Activated CD4-positive, alpha-beta T cell treated with anti-CD3 and anti-CD28 coated beads for 36 hours (primary cell): Measurements from ENCODE around the gene FITM1. TPM values are rescaled to one million over a fixed set of nuclear protein-coding genes. Genes with fewer than 3 reads are reported as not detected.

Source experiments
- ATAC-seq: fragments of 200-7000 bp; cut with Tn5 transposase; one replicate; pipeline ENCODE4 v1.10.0; 2021; ENCODE audit warnings: mild to moderate bottlenecking, moderate library complexity
- CTCF ChIA-PET: fragments of 350-600 bp; sonication (Branson Sonifier 250); formaldehyde crosslinking; loops from one replicate; lab custom pipeline; 2021; ENCODE audit warnings: antibody characterized with exemption; lab: Charles Lee
- POLR2A ChIA-PET: fragments of 350-600 bp; sonication (Branson Sonifier 250); formaldehyde crosslinking; loops from one replicate; lab custom pipeline; 2021; ENCODE audit warnings: antibody characterized with exemption, inconsistent platforms; lab: Charles Lee
- DNase-seq: peaks from one replicate; pipeline ENCODE4 v3.0.0-alpha.2; 2020
- H3K27ac Mint-ChIP-seq: one replicate; pipeline ENCODE4 v1.8.0; 2021; ENCODE audit warnings: mixed read lengths
- H3K27me3 Mint-ChIP-seq: one replicate; pipeline ENCODE4 v1.8.0; 2021; ENCODE audit warnings: mixed read lengths
- H3K36me3 Mint-ChIP-seq: one replicate; pipeline ENCODE4 v1.8.0; 2021; ENCODE audit warnings: low read depth, mixed read lengths
- H3K4me1 Mint-ChIP-seq: one replicate; pipeline ENCODE4 v1.8.0; 2021; ENCODE audit warnings: mixed read lengths
- H3K4me3 Mint-ChIP-seq: one replicate; pipeline ENCODE4 v1.8.0; 2021; ENCODE audit warnings: mild to moderate bottlenecking, moderate library complexity, mixed read lengths
- H3K9me3 Mint-ChIP-seq: one replicate; pipeline ENCODE4 v1.8.0; 2021; ENCODE audit warnings: low read depth, mixed read lengths
- intact Hi-C, 2 experiments: fragments of 100-400 bp; cut with DNase I in 1 of 2; cut with micrococcal nuclease in 1 of 2; formaldehyde crosslinking; loops; one replicate each; pipeline versions ENCODE4 v1.14.2 to v1.15.1; 2022 to 2024; cut with DNase I, micrococcal nuclease
- total RNA-seq, 2 experiments: library from RNA; stranded (reverse); gene quantifications; one replicate each; pipeline ENCODE4 v1.2.3, GENCODE V29; 2021

Gene FITM1
- total RNA-seq, 2 experiments from 2014 or later: 0.53 TPM; not detected in 1

DNA sequence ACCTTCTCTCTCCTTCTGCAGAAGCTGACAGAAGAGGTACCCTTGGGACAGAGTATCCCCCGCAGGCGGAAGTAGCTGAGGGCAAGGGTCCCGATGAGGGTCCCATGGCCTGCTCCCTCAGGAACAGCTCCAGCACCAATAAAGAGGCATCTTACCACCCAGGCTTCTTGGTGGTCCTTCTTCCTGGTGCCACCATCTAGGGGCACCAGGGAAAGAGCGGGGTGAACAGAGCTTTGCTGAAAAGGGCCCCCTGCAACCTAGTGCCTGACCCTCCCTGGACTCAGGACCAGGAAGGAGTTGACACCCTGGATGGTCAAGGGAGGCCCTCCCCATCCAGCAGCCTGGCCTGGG, 30.0 kb downstream of the FITM1 start:
- Mint-ChIP-seq H3K9me3 (no peaks in the 10 kb centered on the region), H3K4me1 (peaks cover 35% of the 10 kb centered on the region), H3K4me3 (peak overlapping the region; percentile 84), H3K27me3 (no peaks in the 10 kb centered on the region), H3K27ac (peak overlapping the region; percentile 97), H3K36me3 (peaks cover 72% of the 10 kb centered on the region)
- ATAC-seq (no peak), DNase-seq (no peak)
- POLR2A ChIA-PET: interaction anchor here (0.6 to 3.6 kb wide), 13 partner anchors 9 to 80 kb away, joined by 3 to 36 read pairs (median 5); partner anchors contain the start of genes CHMP4A, DCAF11, EMC9 and MDP1
- intact Hi-C loops: loop anchor here in 1 of 2 experiments (2.0 kb wide), 1 partner anchor 146 kb away; no protein-coding TSS in a partner anchor
- CTCF ChIA-PET: interaction anchor here (0.6 to 3.6 kb wide), 27 partner anchors 8 to 172 kb away, joined by 3 to 43 read pairs (median 6); partner anchors contain the start of genes CIDEB, DCAF11, DHRS4L2 and EMC9

DNA sequence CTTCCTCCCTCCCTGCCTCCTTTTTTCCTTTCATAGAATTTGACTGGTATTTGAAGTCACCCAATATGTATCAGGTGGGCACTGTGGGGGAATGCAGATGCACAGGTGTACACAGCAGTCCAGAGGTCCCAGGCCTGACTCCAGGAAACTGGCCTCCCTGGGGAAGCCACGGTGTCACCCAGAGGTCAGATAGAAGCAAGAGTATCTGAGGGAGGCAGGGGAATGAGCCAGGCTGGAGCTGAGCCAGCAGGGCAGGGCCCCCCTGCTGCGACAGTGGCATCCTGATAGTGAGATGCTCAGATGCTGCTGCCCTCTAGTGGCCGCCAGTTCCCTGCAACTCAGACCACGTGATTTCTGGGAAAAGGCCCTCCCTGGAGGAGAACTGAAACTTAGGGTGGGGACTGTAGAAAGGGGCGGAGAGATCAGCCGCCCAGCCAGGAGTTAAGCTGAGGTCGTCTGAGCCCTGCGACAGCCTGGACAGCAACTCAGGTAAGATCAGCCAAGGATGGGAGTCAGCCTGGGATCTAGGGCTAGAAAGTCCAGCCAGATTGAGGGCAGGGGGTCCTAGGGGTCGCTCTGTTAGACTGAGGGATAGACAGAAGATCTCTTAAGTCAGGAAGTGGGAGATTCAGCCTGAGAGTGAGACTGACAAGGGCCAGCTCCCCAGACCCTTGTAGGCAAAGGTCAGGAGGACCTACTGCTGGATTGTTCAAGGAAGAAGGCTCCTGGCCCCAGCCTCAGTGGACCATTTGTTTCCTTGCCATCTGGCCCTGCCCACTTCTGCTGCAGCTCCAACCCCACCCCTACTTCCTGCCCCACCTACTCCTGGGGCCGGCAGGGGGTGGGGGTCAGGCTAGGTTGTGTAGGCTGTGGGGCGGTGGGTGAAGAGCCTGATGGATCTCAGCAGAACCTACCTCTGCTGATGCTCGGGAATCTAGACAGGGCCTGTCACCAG, 30.7 kb downstream of the FITM1 start, which contains the start of gene IRF9:
Gene IRF9 (plus strand): TSS at position 416 of the 955 bp plus-strand sequence. CDS start 880 bp downstream, outside the sequence.
- peaks cover 73% of the 10 kb centered on the region for H3K36me3 Mint-ChIP-seq
- DNase-seq (peak; percentile 98), ATAC-seq (peak; percentile 89)
- ChIA-PET CTCF (interaction anchor here (0.6 to 3.6 kb wide), 40 partner anchors 9 to 1066 kb away, joined by 3 to 43 read pairs (median 4); partner anchors contain the start of genes C14orf119, CHMP4A, CIDEB and DCAF11), POLR2A (interaction anchor here (0.6 to 3.6 kb wide), 20 partner anchors 8 to 112 kb away, joined by 3 to 36 read pairs (median 5); partner anchors contain the start of genes CHMP4A, DCAF11, EMC9 and IPO4)
- H3K4me3 Mint-ChIP-seq: peak within 1 kb of the TSS; percentile 84
- intact Hi-C loops: loop anchor here (1.0 to 2.0 kb wide), 17 partner anchors 14 to 269 kb away; partner anchors contain the start of genes DCAF11 (in 2 of the 2), EMC9 (in 2 of the 2), IPO4 (in 2 of the 2) and NRL (in 2 of the 2)
- no peaks in the 10 kb centered on the region for H3K27me3 Mint-ChIP-seq
- peaks cover 35% of the 10 kb centered on the region for H3K4me1 Mint-ChIP-seq
- peak within 1 kb of the TSS; percentile 97 for H3K27ac Mint-ChIP-seq
- no peaks in the 10 kb centered on the region for H3K9me3 Mint-ChIP-seq

DNA sequence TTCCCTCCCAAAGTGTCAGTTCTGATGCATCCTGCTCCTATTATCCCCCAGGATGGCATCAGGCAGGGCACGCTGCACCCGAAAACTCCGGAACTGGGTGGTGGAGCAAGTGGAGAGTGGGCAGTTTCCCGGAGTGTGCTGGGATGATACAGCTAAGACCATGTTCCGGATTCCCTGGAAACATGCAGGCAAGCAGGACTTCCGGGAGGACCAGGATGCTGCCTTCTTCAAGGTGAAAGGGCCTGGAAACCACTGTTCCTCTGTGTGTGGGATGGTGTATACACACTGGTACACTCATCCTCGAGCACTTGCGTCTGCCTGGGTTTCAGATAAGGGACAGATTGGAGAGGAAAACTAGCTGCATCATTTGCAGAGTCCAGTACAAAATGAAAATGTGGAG, 31.6 kb downstream of the FITM1 start:
- H3K9me3 Mint-ChIP-seq: no peaks in the 10 kb centered on the region
- peak; percentile 13 for ATAC-seq

DNA sequence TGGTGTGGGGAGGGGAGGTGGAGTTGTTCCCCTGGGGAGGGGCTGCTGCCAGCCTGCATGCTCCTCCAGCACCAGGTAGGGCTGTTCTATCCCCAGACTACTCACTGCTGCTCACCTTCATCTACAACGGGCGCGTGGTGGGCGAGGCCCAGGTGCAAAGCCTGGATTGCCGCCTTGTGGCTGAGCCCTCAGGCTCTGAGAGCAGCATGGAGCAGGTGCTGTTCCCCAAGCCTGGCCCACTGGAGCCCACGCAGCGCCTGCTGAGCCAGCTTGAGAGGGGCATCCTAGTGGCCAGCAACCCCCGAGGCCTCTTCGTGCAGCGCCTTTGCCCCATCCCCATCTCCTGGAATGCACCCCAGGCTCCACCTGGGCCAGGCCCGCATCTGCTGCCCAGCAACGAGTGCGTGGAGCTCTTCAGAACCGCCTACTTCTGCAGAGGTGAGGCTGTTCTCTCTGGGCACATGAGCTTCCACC, 34.1 kb downstream of the FITM1 start:
- no peak overlapping the region for H3K4me3 Mint-ChIP-seq
- peaks cover 47% of the 10 kb centered on the region for H3K4me1 Mint-ChIP-seq
- H3K9me3 Mint-ChIP-seq: no peaks in the 10 kb centered on the region
- ATAC-seq: no peak
- ChIA-PET CTCF (interaction anchor here (0.6 to 1.1 kb wide), 2 partner anchors 12 to 575 kb away, joined by 3 read pairs; no protein-coding TSS in a partner anchor), POLR2A (interaction anchor here (1.2 to 1.6 kb wide), 5 partner anchors 9 to 50 kb away, joined by 3 to 4 read pairs (median 3); partner anchors contain the start of genes DCAF11, NRL and PSME1)
- no peak for DNase-seq
- H3K36me3 Mint-ChIP-seq: peaks cover 78% of the 10 kb centered on the region
- H3K27me3 Mint-ChIP-seq: no peaks in the 10 kb centered on the region
- peak overlapping the region; percentile 60 for H3K27ac Mint-ChIP-seq
- intact Hi-C loops: no loop called here

More for the DNA sequence above, 31.6 kb downstream of the FITM1 start:
- CTCF ChIA-PET: interaction anchor here (0.6 to 3.6 kb wide), 22 partner anchors 12 to 623 kb away, joined by 3 to 43 read pairs (median 6); partner anchors contain the start of genes CHMP4A, CIDEB, DCAF11 and EMC9
- Mint-ChIP-seq H3K4me1 (peaks cover 38% of the 10 kb centered on the region), H3K27me3 (no peaks in the 10 kb centered on the region), H3K4me3 (peak overlapping the region; percentile 84), H3K36me3 (peaks cover 76% of the 10 kb centered on the region), H3K27ac (peak overlapping the region; percentile 97)
- POLR2A ChIA-PET: interaction anchor here (0.6 to 3.6 kb wide), 15 partner anchors 7 to 111 kb away, joined by 3 to 36 read pairs (median 5); partner anchors contain the start of genes DCAF11, EMC9, IPO4 and NRL
- intact Hi-C loops: no loop called here
- peak; percentile 56 for DNase-seq

- Mint-ChIP-seq H3K4me3 (no peak overlapping the region), H3K36me3 (peaks cover 76% of the 10 kb centered on the region), H3K27me3 (no peaks in the 10 kb centered on the region), H3K4me1 (peaks cover 48% of the 10 kb centered on the region), H3K9me3 (no peaks in the 10 kb centered on the region), H3K27ac (peak overlapping the region; percentile 43)
- ATAC-seq (no peak), DNase-seq (no peak)
- CTCF ChIA-PET: interaction anchor here (0.6 to 1.1 kb wide), 2 partner anchors 11 to 153 kb away, joined by 3 read pairs; no protein-coding TSS in a partner anchor
- intact Hi-C loops: no loop called here
- POLR2A ChIA-PET: interaction anchor here (0.6 to 1.3 kb wide), 5 partner anchors 8 to 195 kb away, joined by 3 to 6 read pairs (median 3); no protein-coding TSS in a partner anchor
Observed at GRCh38 chr14:24165785-24166184, 35.3 kb downstream of the FITM1 start.

DNA sequence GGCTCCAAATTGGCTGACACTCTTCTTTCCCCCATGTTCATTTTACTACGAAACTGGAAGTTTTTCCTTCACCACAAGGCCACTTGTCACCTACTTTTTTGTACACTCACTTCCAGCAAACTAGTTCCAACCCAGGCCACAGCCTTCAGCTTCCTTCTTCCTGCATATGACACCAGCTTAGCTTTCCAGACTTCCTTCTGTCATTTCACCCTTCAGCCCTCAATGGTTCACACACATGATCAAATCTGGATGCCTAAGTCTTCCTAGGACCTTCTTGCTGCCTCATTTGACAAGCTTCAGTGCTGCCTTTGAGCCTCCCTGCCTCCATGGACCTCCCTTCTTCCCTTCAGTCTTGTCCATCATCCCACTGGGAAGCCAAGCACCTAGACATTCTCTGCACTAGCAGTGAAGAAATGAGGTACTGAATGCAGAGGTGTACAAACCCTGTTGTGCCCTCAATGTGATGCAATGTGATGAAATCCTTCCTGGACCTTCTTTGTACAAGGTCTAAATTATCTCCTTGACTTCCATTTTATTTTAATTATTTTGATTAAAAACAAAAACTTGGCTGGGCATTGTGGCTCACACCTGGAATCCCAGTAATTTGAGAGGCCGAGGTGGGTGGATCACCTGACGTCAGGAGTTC, 37.1 kb downstream of the FITM1 start:
- intact Hi-C loops: no loop called here

GRCh38 chr14:24171422-24172260, 41.2 kb downstream of the FITM1 start, which contains the start of gene REC8:
TSS of gene REC8 (plus strand) at chr14:24172080. CDS start at chr14:24172553, 473 bp downstream.
- POLR2A ChIA-PET: interaction anchor here (0.6 to 1.5 kb wide), 4 partner anchors 9 to 77 kb away, joined by 4 to 11 read pairs (median 4); partner anchors contain the start of gene IRF9
- H3K27me3 Mint-ChIP-seq: no peaks in the 10 kb centered on the region
- no peaks in the 10 kb centered on the region for H3K9me3 Mint-ChIP-seq
- ATAC-seq: peak; percentile 81
- peak within 1 kb of the TSS; percentile 66 for H3K4me3 Mint-ChIP-seq
- H3K4me1 Mint-ChIP-seq: peaks cover 31% of the 10 kb centered on the region
- H3K27ac Mint-ChIP-seq: peak within 1 kb of the TSS; percentile 69
- peaks cover 46% of the 10 kb centered on the region for H3K36me3 Mint-ChIP-seq
- DNase-seq: peak; percentile 75
- CTCF ChIA-PET: interaction anchor here (0.7 to 2.8 kb wide), 2 partner anchors 11 to 612 kb away, joined by 3 to 10 read pairs; partner anchors contain the start of gene IRF9
- intact Hi-C loops: loop anchor here (1.0 to 2.0 kb wide), 2 partner anchors 17 kb away; partner anchors contain the start of gene IPO4 (in 2 of the 2)

More for the DNA sequence above, 37.1 kb downstream of the FITM1 start:
- peaks cover 72% of the 10 kb centered on the region for H3K36me3 Mint-ChIP-seq
- no peak overlapping the region for H3K4me3 Mint-ChIP-seq
- ChIA-PET CTCF (no interaction called here), POLR2A (interaction anchor here (0.6 kb wide), 1 partner anchor 30 kb away, joined by 8 read pairs; no protein-coding TSS in a partner anchor)
- peaks cover 52% of the 10 kb centered on the region for H3K4me1 Mint-ChIP-seq
- DNase-seq (no peak), ATAC-seq (no peak)
- H3K9me3 Mint-ChIP-seq: no peaks in the 10 kb centered on the region
- H3K27me3 Mint-ChIP-seq: no peaks in the 10 kb centered on the region
- H3K27ac Mint-ChIP-seq: peak overlapping the region; percentile 58

DNA sequence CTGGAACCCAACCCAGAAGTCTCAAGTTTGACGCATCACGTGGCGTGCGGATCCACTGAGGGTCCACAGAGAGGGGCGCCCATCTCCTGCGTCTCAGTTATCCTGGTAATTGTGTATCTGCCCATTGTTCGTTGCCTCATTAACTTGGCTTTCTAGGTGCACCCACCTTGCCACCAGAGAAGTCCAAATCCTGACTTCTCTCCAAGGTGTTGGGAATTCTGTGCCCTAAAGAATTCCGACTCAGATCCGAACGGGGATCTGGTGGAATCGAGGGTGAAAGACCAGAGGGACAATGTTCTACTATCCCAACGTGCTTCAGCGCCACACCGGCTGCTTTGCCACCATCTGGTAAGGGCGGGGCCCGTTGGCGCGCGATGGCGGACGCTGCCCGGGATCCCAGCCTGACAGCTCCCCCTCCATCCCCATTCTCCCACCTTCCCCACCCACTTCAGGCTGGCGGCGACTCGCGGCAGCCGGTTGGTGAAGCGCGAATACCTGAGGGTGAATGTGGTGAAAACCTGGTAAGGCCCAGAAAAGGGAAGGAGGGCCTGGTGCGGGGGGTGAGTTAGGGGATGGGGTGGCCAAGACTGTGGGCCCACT, 41.9 kb downstream of the FITM1 start:
- Mint-ChIP-seq H3K9me3 (no peaks in the 10 kb centered on the region), H3K36me3 (peaks cover 46% of the 10 kb centered on the region)

DNA sequence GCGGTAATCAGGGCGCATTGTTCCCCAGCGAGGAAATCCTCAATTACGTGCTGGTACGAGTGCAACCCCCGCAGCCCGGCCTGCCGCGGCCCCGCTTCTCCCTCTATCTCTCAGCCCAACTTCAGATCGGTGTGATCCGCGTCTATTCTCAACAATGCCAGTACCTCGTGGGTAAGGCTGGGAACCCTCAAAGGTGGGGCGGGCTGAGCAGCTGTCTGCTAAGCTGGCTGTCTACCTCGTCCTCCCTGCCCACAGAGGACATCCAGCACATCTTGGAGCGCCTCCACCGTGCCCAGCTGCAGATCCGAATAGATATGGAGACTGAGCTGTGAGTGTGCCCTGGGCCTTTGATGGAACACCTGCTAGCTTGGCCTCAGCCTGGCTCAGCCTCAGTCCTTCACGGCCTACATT, 42.4 kb downstream of the FITM1 start:
- no peaks in the 10 kb centered on the region for H3K27me3 Mint-ChIP-seq
- intact Hi-C loops: loop anchor here in 1 of 2 experiments (2.0 kb wide), 1 partner anchor 16 kb away; the partner anchor contains the start of gene IPO4
- no peak overlapping the region for H3K4me3 Mint-ChIP-seq
- ChIA-PET CTCF (interaction anchor here (0.9 to 2.8 kb wide), 3 partner anchors 12 to 82 kb away, joined by 3 to 10 read pairs (median 4); partner anchors contain the start of genes IPO4 and IRF9), POLR2A (interaction anchor here (1.1 to 1.4 kb wide), 3 partner anchors 8 to 12 kb away, joined by 3 to 5 read pairs (median 4); partner anchors contain the start of gene IRF9)
- H3K4me1 Mint-ChIP-seq: peaks cover 24% of the 10 kb centered on the region
- no peak for DNase-seq
- H3K9me3 Mint-ChIP-seq: no peaks in the 10 kb centered on the region
- no peak overlapping the region for H3K27ac Mint-ChIP-seq
- ATAC-seq: no peak
- H3K36me3 Mint-ChIP-seq: peaks cover 44% of the 10 kb centered on the region

More for the DNA sequence above, 41.9 kb downstream of the FITM1 start:
- intact Hi-C loops: loop anchor here in 1 of 2 experiments (2.0 kb wide), 1 partner anchor 16 kb away; the partner anchor contains the start of gene IPO4
- no peak for ATAC-seq
- Mint-ChIP-seq H3K27ac (no peak overlapping the region), H3K4me1 (peaks cover 27% of the 10 kb centered on the region), H3K27me3 (no peaks in the 10 kb centered on the region), H3K4me3 (peak overlapping the region; percentile 47)
- POLR2A ChIA-PET: interaction anchor here (1.3 to 1.4 kb wide), 2 partner anchors 10 to 11 kb away, joined by 4 to 5 read pairs; partner anchors contain the start of gene IRF9
- no peak for DNase-seq
- CTCF ChIA-PET: interaction anchor here (1.4 to 2.8 kb wide), 2 partner anchors 12 to 15 kb away, joined by 4 to 10 read pairs; partner anchors contain the start of genes IPO4 and IRF9
